Measurements from ENCODE around the gene TAF6L.
"Not testable (repeated sequence)": the region's sequence is repeated elsewhere in the genome, so short reads cannot be mapped to it uniquely, and the experiment has no call there.

Gene TAF6L

DNA sequence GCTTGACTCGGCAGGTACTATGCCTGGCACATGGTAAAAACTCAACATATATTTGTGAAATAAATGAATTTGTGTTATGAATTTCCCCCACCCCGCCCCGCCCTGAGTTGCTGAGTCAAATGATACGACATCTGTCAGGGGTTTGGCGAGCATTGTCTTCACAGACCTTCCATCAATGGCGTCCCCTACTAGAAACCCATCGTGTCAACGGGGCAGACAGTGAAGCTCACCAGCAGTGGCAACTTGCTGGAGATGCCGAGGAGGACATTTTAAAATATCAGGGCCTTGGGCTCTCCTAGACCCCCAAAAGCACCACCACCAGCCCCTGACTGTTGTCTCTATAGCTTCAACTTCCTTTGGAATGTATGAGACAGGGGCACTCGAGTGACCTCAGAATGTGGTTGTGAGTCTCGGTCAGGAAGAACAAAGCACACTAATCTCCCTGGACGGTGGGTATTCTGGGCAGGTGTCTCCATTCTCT, 34.8 kb downstream of the TAF6L start:
- no peak for DNase-seq (ENCODE audit: low read depth, low spot score)

DNA sequence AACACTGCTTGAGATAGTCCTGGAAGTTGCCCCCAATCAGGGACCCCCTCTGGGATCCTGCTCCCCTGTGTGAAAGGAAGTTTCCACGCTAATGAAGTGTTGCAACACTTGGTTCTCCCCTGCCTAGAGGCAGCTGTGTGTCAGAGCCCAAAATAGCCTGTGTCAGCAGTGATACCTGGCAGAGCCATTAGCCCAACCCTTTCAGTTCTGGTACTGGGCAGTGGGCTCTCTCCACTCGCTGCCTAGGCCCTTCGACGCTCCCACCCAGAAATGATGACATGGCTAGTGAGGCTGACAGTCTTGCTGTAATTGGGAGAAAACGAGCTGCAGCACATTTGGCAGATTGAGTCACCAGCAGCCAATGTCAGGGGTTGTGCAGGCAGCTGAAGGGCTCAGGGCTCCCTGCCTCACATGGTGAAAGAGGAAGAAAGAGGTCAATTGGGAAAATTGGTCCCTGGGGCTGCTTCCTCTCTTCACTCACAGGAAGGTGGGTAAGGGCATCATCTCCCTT, 35.5 kb downstream of the TAF6L start:
- no peak for DNase-seq (ENCODE audit: low read depth, low spot score)

DNA sequence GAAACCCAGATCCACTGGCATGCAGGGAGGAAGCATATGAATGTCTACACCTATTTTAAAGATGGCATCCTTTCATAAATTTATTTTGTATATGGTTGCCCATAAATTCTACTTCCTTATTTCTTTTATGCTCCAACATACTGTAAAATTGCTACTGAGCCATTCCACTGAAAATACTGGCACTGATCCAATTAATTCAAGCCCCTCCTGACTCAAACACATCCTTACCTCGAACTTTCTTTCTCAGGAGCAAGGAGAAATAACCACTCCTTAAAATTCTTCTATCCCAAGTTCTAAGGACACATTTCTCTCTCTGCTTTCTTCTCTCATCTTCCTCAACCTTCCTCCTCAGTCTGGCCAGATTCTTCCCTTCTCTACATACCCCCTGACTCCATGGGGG, 39.6 kb downstream of the TAF6L start:
- DNase-seq (ENCODE audit: low read depth, low spot score): no peak

DNA sequence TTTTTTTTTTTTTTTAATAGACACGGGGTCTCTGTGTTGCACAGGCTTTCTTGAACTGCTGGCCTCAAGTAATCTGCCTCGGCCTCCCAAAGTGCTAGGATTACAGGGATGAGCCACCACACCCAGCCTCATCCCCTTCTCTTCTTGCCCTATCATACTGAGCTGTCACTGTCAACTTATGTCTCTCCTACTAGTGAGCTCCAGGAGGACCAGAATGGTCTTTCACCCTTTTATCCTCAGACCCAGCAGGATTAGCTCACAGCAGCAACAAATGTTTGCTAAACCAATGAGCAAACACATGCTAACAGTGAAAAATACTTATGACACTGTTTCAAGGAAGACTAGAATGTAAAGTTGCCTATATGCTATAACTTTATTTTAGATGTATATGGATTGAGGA, 40.5 kb downstream of the TAF6L start:
- no peak for DNase-seq (ENCODE audit: low read depth, low spot score)

DNA sequence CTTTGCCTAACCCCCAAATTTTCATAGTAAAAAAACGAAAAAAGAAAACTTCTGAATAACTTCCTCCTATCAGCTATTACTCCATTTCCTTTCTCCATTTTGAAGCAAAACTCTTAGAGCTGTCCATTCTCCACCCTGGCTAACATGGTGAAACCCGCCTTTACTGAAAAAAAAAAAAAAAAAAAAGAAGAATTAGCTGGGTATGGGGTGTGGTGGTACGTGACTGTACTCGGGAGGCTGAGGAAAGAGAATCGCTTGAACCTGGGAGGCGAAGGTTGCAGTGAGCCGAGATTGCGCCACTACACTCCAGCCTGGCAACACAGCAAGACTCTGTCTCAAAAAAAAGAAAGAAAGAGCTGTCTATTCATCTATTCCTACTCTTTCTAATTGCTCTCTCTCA, 45.4 kb downstream of the TAF6L start:
- DNase-seq (ENCODE audit: low read depth, low spot score): no peak

DNA sequence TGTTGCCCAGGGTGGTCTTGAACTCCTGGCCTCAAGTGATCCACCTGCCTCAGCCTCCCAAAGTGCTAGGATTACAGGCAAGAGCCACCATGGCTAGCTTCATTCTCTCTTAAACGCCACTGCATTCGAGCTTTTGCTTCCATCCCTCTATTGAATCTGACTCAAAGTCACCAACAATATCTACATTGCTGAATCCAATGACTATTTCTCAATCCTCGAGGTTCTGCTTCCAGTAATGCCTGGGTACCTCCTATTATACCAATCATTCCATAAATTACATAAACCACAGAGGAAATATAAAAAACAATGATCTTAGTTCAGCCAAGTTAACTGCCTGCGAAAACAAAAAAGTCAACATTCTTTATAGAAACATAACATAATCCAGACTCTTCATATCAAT, 45.9 kb downstream of the TAF6L start:
- DNase-seq (ENCODE audit: low read depth, low spot score): no peak

DNA sequence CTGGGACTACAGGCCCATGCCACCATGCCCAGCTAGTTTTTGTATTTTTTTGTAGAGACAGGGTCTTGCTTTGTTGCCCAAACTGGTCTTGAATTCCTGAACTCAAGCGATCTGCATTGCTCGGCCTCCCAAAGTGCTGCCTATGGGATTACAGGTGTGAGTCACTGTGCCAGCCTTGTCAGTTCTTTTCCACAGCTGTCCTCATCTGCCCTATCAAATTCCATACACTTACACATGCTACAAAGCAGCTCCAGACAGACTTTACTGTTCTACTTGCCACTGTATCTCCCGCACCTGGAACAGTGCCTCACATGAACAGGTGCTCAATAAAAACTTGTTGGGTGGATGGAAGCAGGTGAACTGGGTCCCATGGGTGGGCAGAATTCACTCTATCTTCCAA, 52.5 kb downstream of the TAF6L start:
- no peak for DNase-seq (ENCODE audit: low read depth, low spot score)

DNA sequence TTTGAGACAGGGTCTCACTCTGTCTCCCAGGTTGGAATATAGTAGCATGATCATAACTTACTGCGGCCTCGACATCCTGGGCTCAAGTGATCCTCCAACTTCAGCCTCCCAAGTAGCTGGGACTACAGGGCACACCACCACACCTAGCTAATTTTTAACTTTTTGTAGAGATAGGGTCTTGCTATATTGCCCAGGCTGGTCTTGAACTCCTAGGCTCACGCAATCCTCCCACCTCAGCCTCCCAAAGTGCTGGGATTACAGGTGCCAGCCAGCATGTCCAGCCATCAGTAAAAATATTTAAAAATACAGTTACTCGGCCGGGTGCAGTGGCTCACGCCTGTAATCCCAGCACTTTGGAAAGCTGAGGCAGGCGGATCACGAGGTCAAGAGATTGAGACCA, 56.9 kb downstream of the TAF6L start:
- not testable (repeated sequence) for DNase-seq (ENCODE audit: low read depth, low spot score)

DNA sequence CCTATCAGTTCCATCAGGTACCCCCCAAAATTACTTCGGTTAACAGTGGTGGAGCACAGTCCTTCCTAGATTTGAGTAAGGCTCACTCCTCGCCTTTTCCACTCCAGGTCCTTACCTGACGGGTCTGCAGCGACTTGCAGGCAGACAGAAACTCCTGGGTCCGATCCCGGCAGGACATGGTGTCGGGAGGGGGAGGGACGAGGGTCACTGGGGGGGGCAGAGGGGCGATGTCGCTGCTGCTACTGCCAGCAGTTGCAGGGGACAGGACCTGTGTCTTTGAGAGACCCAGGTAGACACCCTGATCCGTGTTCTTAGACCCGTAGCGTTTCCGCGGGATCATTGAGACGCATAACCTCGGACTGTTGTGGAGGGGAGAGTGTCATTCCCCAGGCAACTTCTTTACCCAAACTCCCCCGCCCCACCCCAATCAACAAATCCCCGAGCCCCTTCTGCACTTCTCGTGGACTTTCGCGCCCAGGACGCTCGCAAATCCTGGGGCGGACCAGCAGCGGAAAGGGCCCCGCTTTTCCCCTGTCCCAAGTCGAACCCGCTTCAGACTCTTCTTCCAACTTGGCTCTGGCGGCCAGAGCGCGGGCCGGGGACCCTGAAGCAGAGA, 59.8 kb downstream of the TAF6L start:
- no peak for DNase-seq (ENCODE audit: low read depth, low spot score)

DNA sequence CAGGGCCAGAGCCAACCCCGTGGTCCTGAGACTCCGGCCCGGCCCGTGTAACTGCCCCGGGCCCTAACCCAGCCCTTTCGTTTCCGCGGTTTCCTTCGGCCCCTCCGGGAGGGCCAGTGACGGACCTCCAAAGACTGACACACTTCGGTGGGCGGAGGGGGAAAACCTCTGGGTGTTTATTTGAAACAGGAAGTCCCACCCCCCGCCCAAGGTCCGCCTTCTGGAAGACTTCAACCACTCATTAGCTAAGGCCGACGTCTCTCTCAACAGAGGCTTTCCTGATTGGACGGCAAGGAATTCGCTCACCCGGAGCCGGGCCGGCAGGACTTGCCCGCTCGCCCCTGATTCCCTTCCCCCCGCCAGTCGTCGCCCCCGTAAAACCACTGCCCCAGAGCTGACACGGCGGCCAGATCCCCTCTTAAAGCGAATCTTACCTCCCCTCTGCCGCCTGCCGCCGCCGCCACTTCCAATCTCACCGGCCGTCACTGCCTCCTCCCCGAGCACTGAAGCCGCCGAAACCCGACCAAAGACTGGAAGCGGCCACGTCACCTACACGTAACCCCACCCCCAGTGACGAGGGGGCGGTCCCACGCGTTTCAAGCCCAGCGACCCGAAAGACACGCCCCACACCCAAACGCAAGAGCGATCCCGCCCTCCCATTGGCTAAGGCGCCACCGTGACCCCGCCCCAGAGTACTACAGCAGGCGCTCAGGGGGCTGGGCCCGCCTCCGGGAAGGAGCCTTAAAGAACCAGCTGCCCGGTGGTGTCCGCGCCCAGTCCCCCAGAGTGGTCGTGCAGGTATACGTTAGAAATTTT, 60.5 kb downstream of the TAF6L start, which contains the start of gene STX5:
Gene STX5 (minus strand): TSS at position 532 of the 816 bp plus-strand sequence. CDS start 808 bp downstream, outside the sequence.
- peak; percentile 95 for DNase-seq (ENCODE audit: low read depth, low spot score)

DNA sequence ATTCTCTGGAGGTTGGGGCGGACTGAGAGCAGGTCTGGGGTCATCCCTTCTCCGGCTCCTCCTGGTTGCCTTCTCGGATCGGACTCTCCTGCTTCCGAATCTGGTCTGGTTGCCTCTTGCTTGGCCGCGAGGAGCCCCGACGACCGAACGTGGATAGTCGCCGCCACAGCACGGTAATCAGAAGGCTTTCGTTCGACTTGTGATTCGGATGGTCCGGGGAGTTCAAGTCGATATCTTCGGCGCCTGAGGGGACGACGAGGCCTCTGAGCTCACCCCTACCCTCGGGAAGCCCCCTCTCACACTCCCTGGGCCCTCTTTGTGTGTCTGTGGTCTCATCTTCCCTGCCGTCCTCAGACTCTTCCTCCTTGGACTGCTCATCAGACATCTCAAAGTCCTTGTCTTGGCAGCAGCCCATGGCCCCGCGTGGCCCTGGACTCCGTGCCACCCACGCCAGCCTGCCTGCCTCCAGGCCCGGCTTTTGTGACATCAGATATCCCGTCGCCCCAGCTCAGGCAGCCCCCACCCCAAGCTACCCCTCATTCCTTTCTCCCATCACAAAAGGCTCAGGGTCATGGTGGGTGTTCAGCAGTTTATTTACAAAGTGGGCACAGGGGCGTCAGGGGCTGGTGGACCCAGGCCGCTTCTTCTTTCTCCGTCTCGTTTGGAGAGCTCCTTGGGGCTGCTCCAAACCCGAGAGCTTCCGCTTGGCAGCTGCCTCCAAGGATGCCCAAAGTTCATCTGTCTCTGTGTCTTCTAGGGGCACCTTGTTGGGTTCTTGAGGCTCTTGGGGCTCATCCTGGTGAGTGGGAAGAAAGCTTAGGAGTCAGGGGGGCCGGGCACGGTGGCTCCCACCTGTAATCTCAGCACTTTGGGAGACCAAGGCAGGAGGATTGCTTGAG, 61.4 kb downstream of the TAF6L start, which contains the start of gene TEX54:
Gene TEX54 (minus strand): TSS at position 506 of the 899 bp plus-strand sequence.
- no peak for DNase-seq (ENCODE audit: low read depth, low spot score)

DNA sequence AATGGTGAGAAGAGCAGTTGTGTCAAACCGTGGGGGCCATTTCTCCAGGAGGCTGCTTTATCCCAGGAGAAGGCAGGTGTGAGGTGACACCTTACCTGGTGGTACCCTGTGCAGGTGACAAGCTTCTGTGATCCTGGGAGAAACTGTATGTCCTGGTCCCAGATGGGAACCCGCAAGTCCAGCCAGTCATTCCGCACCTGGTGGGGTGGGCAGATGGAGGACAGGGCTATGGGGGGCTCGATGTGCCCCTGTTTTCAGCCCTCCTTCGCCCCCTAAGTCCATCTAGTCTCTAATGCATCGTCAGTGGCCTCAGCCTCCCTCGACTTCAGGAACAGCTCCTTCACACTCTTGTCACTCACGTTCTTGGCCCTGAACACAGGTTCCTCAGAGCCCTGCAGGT, 64.1 kb downstream of the TAF6L start:
- DNase-seq (ENCODE audit: low read depth, low spot score): no peak
